Measurements from ENCODE around the gene MAPKAPK2. TPM values are rescaled to one million over a fixed set of nuclear protein-coding genes. Genes with fewer than 3 reads are reported as not detected.
A peak's percentile ranks its signal among the peaks of the same experiment; 100 is the strongest.
"Not testable (repeated sequence)": the region's sequence is repeated elsewhere in the genome, so short reads cannot be mapped to it uniquely, and the experiment has no call there.

Gene MAPKAPK2
- total RNA-seq, result 10 to 100 TPM; 62.5 to 80.8 TPM
- long read RNA-seq, partial matches to known transcripts, result 0 of 10 reads
- long read RNA-seq, other reads (novel, unspliced or antisense), result 8 of 10 reads

GRCh38 chr1:206684478-206685333 lies at the start of gene MAPKAPK2:
MAPKAPK2 (plus strand) TSS chr1:206684905; CDS start chr1:206685230, 325 bp downstream.
- DNase-seq (peak; percentile 63 to 86), ATAC-seq (peak; percentile 77)
- intact Hi-C loops (cut with DNase I, micrococcal nuclease), result no loop called here

- DNase-seq (peak; percentile 94 to 96), ATAC-seq (peak; percentile 100)
- intact Hi-C loops (cut with DNase I, micrococcal nuclease), result loop anchor here in 1 of 2 donors (2.0 to 10.0 kb wide), 2 partner anchors 29 to 279 kb away; no protein-coding TSS in a partner anchor
Measured at GRCh38 chr1:206635080-206635977, 49.4 kb upstream of the MAPKAPK2 start, which contains the start of gene DYRK3. DYRK3 (plus strand) TSS chr1:206635536; CDS start chr1:206635704, 168 bp downstream.

GRCh38 chr1:206635978-206636345 lies 48.7 kb upstream of the MAPKAPK2 start:
- DNase-seq, result no peak
- ATAC-seq, result no peak
- intact Hi-C loops (cut with DNase I, micrococcal nuclease), result loop anchor here in 1 of 2 donors (2.0 to 10.0 kb wide), 2 partner anchors 29 to 279 kb away; no protein-coding TSS in a partner anchor

DNA sequence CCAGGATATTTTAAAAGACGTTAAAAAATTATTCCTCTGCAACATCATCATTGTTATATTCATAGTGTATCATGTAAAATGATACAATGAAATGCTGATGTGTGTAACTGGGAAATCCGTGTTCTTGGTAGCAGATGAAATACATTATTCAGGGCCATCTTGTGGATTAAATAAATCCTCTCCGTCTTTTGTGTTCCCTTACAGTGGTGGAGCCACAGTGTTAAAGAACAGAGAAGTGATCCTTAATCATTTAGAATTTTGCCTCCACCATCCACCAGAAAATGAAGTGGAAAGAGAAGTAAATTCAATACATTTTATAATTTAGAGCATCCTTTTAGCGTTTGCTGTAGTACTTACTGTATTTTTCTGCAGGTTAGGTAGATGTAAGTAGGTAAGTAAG lies 48.0 kb upstream of the MAPKAPK2 start:
- intact Hi-C loops (cut with DNase I, micrococcal nuclease), result loop anchor here in 1 of 2 donors (10.0 kb wide), 1 partner anchor 278 kb away; no protein-coding TSS in a partner anchor
- DNase-seq, result no peak

DNA sequence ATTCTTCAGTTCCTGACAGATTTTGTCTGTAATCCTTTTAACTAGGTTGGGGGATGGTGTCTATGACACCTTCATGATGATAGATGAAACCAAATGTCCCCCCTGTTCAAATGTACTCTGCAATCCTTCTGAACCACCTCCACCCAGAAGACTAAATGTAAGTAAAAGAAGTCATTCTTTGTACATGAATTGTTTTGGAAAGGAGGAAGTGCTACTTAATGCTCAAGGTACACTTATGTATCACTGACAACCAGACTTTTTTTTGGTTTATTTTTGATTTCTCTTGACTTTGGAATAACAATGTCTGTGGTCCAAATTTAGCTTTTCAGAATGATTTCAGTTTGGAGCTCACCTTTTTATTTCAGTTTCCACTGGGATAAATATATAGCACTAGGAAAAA lies 47.1 kb upstream of the MAPKAPK2 start:
- ATAC-seq (no peak), DNase-seq (no peak)
- intact Hi-C loops (cut with DNase I, micrococcal nuclease), result loop anchor here in 1 of 2 donors (10.0 kb wide), 1 partner anchor 277 kb away; no protein-coding TSS in a partner anchor

More for the DNA sequence above, 48.0 kb upstream of the MAPKAPK2 start:
- ATAC-seq, result no peak

GRCh38 chr1:206642074-206642473 lies 42.6 kb upstream of the MAPKAPK2 start:
- ATAC-seq, DNase-seq: not testable (repeated sequence)

GRCh38 chr1:206643118-206643698 lies 41.5 kb upstream of the MAPKAPK2 start:
- intact Hi-C loops (cut with DNase I, micrococcal nuclease), result no loop called here
- ATAC-seq (no peak), DNase-seq (no peak)

More at GRCh38 chr1:206642074-206642473, 42.6 kb upstream of the MAPKAPK2 start:
- intact Hi-C loops (cut with DNase I, micrococcal nuclease), result not testable (repeated sequence)

DNA sequence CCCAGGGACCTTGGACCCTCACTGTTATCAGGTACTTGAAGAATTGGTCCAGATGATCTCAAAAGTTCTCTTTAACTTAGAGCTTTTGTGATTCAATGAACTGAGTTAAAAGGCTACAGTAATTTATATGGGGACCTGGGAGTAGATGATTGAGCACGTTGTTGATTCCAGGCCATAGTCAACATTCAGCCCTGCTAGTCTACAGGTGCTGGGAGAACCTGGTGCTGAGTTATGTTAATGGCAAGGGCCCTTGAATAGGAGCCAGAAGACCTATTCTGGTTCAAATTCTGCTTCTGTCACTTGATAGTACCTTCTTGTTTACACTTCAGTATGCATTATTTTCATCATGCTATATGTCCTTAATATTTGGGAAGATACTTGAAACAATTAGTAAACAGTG lies 38.2 kb upstream of the MAPKAPK2 start:
- intact Hi-C loops (cut with DNase I, micrococcal nuclease), result no loop called here
- ATAC-seq (no peak), DNase-seq (no peak)

DNA sequence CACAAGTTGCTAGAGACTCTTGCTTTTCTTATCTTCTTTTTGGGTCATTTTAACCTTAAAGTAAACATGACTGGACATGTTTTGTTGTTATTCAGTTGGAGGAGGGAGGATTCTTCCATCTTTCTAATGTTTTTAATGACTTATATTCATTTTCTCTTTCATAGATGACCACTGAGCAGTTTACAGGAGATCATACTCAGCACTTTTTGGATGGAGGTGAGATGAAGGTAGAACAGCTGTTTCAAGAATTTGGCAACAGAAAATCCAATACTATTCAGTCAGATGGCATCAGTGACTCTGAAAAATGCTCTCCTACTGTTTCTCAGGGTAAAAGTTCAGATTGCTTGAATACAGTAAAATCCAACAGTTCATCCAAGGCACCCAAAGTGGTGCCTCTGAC lies 37.5 kb upstream of the MAPKAPK2 start:
- intact Hi-C loops (cut with DNase I, micrococcal nuclease), result no loop called here

GRCh38 chr1:206649261-206649921 lies 35.3 kb upstream of the MAPKAPK2 start:
- ATAC-seq (no peak), DNase-seq (no peak)
- intact Hi-C loops (cut with DNase I, micrococcal nuclease), result no loop called here

More for the DNA sequence above, 37.5 kb upstream of the MAPKAPK2 start:
- ATAC-seq (no peak), DNase-seq (no peak)

- ATAC-seq (no peak), DNase-seq (no peak)
- intact Hi-C loops (cut with DNase I, micrococcal nuclease), result loop anchor here in 1 of 2 donors (10.0 kb wide), 2 partner anchors 74 to 154 kb away; no protein-coding TSS in a partner anchor
Measured at GRCh38 chr1:206651014-206651413, 33.7 kb upstream of the MAPKAPK2 start.

- peak; percentile 34 for ATAC-seq
- intact Hi-C loops (cut with DNase I, micrococcal nuclease), result loop anchor here in 1 of 2 donors (10.0 kb wide), 2 partner anchors 73 to 153 kb away; no protein-coding TSS in a partner anchor
- no peak for DNase-seq
Measured at GRCh38 chr1:206651958-206652890, 32.5 kb upstream of the MAPKAPK2 start.

DNA sequence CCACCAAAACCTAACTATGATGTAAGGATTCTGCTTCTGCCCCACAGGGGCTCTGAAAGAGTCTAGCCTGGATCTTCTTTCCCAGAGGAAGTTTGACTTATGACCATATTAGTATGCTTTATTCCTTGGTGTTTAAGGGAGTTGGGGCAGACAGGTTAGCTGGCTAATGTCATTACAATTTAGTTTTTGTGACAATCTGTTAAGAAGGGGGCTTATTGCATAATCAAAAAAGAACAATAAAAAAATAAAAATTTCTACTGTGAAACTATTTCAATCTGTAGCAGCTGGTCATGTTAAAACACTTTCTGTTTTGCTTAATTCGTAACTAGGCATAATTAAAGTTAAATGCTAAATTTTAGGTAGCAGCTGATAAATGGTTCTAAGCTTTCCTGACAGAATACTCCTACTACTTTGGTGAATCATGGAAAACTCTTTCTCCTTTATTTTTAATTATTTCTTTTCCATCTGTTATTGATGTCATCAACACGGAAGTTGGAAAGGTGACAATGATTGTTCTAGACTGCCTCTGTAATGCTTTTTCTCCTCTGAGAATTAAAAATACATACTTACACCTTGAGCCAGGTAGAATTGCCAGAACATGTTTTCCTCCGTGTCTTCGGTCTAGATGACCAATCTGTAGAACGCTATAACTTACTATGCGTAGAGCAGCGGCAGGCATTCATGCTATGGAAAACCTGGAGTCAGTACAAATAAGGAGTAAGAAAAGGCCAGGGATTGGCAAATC lies 30.8 kb upstream of the MAPKAPK2 start:
- no peak for ATAC-seq
- intact Hi-C loops (cut with DNase I, micrococcal nuclease), result loop anchor here in 1 of 2 donors (10.0 kb wide), 2 partner anchors 71 to 151 kb away; no protein-coding TSS in a partner anchor
- DNase-seq, result no peak

- ATAC-seq, result no peak
Measured at GRCh38 chr1:206654828-206655227, 29.9 kb upstream of the MAPKAPK2 start.

DNA sequence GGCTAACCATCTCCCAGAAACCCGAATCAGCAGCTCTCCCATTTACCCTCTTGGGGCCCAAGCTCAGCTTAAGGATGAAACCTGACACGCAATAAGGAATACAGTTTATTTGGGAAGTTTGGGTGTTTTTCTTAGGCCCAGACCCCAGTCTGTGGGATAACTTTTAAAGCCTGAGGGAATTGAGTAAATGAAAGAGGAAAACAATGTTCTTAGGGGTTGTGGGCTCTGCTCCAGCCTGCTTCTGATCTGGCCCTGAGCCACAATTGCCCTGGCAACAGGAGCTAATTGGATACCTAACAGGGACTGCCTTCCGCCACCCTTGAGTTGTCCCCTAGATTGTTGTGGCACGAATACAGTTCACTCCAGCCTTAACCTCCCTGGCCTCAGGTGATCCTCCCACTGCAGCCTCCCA lies 29.2 kb upstream of the MAPKAPK2 start:
- ATAC-seq (no peak), DNase-seq (no peak)
- intact Hi-C loops (cut with DNase I, micrococcal nuclease), result loop anchor here in 1 of 2 donors (10.0 kb wide), 2 partner anchors 69 to 149 kb away; no protein-coding TSS in a partner anchor

More at GRCh38 chr1:206654828-206655227, 29.9 kb upstream of the MAPKAPK2 start:
- DNase-seq, result no peak
- intact Hi-C loops (cut with DNase I, micrococcal nuclease), result loop anchor here in 1 of 2 donors (10.0 kb wide), 2 partner anchors 70 to 150 kb away; no protein-coding TSS in a partner anchor

DNA sequence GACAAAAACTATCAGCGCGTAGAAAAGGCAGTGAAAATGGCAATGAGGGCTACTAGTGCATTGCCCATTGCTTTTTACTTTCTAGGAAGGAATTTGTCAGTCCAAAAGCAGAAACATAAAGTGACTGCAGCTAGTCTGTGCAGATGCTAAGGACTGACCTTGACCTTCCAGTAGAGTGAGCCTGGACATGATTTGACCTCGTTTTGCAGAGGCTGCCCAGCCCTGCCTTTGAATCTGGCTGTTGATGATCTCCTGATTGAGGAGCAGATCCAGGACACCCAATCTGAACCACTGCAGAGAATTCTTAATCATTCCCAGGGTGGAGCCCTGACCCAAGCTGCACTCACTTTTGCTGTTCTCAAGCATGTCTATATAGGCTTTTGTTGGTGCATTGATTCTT lies 27.8 kb upstream of the MAPKAPK2 start:
- ATAC-seq (no peak), DNase-seq (no peak)
- intact Hi-C loops (cut with DNase I, micrococcal nuclease), result loop anchor here in 1 of 2 donors (10.0 kb wide), 2 partner anchors 68 to 148 kb away; no protein-coding TSS in a partner anchor

Measured in left colon (tissue), 2 donors.